HT1080 (cell line): ENCODE results near the gene RAB8B. TPM values are rescaled to one million over a fixed set of nuclear protein-coding genes. Genes with fewer than 3 reads are reported as not detected.

Experiments
- DNase-seq: peaks from one replicate; pipeline ENCODE4 v3.0.0-alpha.2; 2015; ENCODE audit warnings: low read depth
- polyA plus RNA-seq, 2 experiments: library from polyadenylated mRNA; depleted of rRNA; stranded (reverse); fragments of >200 nt; gene quantifications; 2 replicates each; pipeline ENCODE4 v1.2.3, GENCODE V29; 2015
- total RNA-seq: library from RNA; depleted of rRNA; stranded (reverse); fragments of >200 nt; shearing (Covaris generic); gene quantifications from 2 replicates; pipeline ENCODE4 v1.2.3, GENCODE V29; 2014; rRNA removed

Gene RAB8B
- total RNA-seq, result 10.8 and 15.7 TPM in 2 replicates
- polyA plus RNA-seq (2015; cell fraction: cytosol; rRNA removed), result 16.8 and 21.3 TPM in 2 replicates
- 12.8 and 16.7 TPM in 2 replicates for polyA plus RNA-seq (2015; cell fraction: nucleus; rRNA removed)

DNA sequence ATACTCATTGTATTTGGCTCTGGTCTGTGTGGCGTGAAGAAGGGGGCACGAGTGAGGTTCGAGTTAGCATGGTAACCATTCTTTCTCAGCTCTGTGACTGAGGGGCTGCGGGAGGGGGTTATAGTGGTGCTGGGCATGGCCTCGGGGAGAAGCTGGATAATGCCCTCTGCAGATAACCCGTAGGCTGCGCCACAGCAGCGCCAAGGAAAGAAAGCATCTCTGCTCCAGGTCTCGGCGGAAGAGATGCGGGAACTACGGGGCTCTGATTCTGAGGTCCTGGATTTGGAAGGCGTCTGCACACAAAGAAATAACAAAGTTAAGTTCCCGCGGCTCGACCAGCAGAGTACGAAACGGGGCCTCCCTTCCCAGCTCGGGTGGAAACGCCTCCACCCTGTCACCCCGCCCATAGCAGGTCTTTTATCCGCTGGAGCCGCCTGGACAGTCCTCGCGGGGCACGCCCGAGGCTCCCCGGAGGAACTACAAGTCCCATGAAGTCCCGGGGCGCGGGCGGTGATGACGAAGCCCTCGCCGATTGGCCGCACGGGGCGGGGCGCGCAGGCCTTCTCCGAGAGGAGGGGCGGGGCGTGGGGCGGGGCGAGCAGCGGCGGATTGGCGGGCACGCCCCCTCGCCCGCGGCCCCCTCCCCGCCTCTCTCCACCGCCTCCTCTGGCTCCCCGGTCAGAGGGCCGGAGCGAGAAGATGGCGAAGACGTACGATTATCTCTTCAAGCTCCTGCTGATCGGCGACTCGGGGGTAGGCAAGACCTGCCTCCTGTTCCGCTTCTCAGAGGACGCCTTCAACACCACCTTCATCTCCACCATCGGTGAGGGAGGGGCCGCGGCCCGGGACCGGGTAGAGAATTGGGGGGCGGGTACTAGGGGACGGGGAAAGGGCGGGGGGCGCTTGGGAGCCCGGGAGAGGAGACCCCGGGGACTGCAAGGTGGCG is at the start of gene RAB8B:
TSS of gene RAB8B (plus strand) at position 681 of the 946 bp plus-strand sequence. CDS start at position 700, 19 bp downstream.
- DNase-seq, result peak; percentile 93

DNA sequence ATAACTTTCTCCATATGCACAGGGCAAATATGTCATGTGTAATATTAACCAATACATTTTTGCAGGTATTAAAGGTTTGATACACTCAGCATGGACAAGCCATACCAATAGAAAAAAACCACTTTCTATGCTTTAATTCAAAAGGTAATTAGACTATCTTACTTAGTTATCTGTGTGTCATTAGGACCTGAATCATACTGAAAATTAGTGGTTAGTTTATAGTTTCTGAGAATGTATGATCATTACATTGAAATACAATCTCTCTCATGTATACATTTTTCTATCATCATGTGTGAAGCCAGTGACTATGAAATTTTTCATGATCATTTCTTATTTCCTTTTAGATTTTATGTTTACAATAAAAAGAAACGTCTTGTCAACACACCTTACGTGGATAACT is 48.5 kb upstream of the RAB8B start:
- DNase-seq, result no peak

DNA sequence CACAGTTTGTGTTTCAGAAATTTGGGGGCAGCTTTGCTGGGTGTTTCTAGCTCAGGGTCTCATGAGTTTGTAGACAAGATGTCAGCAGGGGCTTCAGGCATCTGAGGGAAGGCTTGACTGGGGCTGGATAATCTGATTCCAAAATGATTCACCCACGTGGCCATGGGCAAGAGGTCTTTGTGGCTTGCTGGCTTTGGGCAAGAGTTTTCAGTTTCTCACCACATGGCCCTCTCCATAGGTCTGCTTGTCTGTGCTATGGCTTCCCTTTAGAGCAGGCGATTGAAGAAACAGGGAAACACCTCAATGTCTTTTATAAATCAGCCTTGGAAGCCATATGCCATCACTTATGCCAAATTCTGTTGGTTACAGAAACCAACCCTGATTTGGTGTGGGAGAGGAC is 44.0 kb upstream of the RAB8B start:
- DNase-seq, result no peak

DNA sequence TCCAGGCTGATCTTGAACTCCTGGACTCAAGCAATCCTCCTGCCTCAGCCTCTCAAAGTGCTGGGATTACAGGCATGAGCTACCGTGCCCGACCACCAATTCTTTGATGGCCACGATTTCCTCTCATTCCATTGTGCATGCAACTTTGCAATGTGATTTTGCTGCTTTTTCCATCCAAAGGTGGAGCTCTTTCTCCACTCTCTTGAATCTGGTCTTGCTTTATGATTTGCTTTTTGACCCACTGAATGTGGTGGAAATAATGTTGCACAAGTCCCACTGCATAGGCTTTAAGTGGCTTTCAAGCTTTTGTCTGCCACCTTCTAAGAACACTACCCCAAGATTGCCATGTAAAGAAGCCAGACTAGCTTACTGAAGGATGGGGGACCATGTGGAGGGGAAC is 42.7 kb upstream of the RAB8B start:
- no peak for DNase-seq

DNA sequence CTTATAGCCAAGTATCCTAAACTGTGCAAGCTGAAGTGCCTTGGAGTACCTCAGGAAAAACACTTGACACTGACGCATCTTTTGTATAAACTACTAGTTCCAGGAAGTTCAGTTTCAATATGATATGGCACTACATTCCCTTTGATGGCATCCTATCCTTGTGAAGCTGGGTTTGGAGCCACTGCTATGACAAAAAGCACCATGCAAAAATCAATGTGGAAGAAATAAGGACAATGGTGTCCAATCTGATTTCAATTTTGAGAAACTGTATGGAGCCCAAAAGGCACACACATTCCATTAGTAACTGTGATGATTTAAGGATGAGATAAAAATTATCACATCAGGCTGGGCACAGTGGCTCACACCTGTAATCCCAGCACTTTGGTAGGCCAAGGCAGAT is 37.7 kb upstream of the RAB8B start:
- DNase-seq, result no peak

GRCh38 chr15:63155486-63155885 is 33.9 kb upstream of the RAB8B start:
- no peak for DNase-seq

GRCh38 chr15:63156086-63156710 is 33.2 kb upstream of the RAB8B start:
- DNase-seq, result peak; percentile 11

- DNase-seq, result no peak
Observed at GRCh38 chr15:63156755-63157117, 32.7 kb upstream of the RAB8B start.

DNA sequence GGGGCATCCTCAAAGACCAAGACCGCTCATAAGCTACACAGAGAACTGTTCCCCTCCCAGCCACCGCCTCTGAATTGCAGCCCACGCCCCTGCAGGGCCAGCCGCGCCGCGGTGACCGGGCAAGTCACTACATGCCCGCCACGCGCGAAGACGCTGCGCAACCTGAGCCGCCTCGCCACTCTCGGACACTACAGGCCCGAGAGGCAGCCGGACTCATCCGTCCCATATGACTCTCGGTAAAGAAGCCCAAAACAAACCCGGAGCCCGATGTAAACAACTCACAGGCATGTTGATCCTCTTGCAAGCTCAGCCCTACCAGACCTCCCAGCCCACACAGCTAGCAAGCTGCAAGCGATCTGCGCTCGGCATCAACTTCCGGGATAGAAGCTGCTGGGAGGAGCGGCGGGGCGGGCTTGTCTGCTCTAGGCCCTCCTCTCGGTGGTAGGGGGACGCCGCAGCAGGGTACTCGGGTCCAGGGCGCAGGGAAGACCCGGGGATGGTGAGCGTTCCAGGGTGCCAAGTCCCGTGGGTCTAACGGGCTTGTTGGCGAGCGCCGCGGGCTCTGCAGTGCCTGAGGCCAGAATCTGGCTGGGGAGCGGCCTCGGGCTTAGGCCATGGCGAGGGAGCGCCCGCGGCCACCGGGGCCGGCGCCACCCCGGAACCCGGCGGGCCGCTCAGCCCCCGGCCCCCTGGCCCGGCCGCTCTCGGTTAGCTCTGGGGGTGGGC is 32.1 kb upstream of the RAB8B start, which contains the start of gene RPS27L:
TSS of gene RPS27L (minus strand) at position 360 of the 726 bp plus-strand sequence. CDS start at position 288, 72 bp downstream.
- DNase-seq, result peak; percentile 93

- peak; percentile 69 for DNase-seq
Observed at GRCh38 chr15:63157891-63158431, 31.4 kb upstream of the RAB8B start.

- no peak for DNase-seq
Observed at GRCh38 chr15:63160638-63161037, 28.8 kb upstream of the RAB8B start.

DNA sequence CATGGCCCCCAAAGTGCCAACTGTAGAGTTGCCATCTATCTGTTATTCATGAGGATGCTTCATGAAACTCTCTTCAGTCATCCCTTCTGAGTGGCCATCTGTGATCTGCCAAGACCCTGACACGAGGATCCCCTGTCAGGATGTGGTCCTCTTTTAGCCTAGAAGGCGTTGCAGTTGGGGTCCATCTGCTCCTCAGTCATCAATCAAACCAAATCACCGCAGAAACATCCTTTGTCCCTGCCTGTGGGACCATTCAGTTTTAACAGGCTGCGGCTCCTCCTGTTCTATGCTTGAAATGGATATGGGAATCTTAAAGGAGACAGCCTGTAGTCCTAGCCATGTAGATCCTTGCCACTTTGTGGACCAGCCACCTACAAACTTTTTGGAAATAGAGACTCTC is 26.2 kb upstream of the RAB8B start:
- DNase-seq, result no peak

DNA sequence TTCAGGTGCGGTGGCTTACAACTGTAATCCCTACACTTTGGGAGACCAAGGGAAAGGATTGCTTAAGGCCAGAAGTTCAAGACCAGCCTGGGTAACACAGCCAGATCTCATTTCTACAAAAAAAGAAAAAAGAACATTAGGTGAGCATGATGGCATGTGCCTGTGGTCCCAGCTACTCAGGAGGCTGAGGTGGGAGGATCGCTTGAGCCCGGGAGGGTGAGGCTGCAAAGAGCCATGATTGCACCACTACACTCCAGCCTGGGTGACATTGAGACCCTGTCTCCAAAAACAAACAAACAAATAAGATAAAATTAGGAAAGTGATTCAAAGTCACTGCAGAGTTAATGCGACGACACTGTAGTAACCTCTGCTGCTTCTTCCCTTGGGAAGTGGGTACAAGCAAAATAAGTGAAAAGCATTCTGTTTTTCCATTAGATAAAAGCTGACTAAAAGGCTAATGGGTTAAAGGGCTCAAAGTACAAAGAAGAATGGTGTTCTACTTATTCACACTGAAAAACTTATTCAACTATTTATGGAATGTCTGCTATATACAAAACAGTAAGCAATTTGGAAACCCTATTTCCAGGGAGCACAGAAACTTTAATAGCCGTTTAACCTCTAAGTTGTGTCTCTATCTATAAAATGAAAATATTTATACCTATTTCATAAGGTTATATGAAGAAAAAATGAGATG is 24.1 kb upstream of the RAB8B start:
- no peak for DNase-seq

DNA sequence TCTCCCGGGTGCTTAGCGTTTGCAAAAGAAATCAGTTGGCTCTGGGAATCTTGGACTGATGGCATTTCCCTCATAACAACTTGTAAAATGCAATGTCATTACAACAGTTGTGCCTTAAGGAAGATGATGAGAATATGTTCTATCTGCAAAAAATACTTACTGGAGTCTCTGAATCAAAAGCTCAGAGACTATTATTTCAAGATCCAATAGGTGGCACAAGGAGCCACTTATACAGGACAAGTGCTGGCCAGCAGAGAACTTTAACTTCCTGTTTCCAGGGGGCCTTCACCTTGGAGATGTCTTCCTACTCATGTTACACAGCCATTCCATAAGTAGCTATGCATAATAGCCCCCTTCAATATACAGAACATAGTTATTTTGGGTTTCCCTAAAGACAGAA is 23.2 kb upstream of the RAB8B start:
- DNase-seq, result peak; percentile 46

- DNase-seq, result no peak
Observed at GRCh38 chr15:63169788-63170187, 19.6 kb upstream of the RAB8B start.

DNA sequence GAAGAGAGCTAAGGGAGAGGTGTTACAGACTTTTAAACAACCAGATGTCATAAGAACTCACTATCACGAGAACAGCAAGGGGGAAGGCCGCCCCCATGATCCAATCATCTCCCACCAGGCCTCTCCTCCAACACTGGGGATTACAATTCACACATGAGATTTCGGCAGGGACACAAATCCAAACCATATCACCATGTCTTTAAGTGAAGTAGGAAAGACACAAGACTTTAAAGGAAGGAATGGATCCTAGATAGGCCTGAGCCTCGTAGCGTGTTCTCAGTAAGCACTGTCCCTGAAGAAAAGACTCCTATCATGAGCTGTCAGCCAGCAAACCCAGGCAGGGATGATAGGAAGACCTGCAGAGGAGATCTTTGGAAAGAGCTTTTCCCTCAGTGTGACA is 17.0 kb upstream of the RAB8B start:
- no peak for DNase-seq

DNA sequence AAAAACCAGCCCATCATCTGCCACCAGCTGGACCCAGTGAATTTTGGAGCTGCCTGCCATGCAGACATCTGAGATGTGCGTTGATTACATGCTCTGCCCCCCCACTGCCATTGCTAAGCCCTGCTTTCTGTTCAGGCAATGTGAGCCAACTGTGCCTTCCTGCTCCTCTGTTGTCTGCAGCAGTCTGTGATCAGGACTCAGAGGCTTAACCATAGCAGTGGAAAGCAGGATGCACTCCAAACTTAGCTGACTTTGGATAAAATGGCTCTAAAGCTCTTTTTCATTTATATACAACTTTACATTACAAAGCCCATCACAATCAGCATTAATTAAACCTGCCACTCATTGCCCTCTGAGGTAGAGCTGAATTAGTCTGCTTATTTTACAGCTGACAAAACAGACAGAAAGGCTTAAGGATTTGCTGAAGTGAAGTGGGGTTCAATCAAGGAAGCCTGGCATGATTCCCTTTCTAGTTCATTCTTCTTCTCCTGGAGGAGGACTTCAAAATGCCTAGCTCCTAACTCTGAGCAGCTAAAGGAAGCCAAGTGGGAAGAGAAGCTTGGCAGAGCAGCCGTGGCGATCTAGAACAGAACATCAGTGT is 16.5 kb upstream of the RAB8B start:
- DNase-seq, result no peak

DNA sequence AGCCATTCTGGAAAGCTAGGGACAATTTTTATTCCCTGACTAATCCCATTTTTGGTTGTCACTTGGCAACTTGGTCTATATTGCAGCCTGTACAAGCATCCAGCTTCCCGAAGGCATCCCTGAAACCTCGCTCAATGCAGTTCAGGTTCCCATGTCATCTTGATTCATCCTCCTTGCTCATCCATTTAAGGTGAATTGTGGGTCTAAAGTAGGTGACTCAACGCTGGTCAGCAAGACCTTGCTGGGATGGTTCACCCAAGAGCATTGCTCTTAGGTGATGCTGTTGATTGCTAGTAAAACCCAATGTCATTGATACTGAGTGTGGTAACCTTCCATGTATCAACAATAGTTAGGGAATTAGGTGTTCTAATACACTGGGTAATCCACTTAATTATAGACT is 13.1 kb upstream of the RAB8B start:
- DNase-seq, result peak; percentile 80

DNA sequence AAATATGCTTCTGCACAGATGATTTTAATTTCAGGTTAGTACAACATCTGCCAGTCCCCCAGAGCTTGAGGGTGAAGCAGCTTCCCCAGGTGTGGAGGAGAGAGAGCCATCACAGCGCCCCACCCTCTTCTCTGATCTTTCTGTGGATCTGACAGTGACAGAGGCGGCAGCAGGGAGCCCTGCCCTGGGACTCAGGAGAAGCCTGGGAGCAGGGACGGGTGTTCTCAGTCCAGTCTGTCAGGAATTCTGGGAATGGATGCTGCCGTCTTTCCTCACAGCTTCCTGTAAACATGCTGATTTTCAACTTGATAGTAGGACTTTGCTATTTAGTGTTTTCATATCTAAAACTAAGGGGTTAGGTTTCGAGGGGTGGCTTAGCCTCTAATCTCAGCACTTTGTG is 11.4 kb upstream of the RAB8B start:
- DNase-seq, result no peak

GRCh38 chr15:63180746-63181145 is 8.7 kb upstream of the RAB8B start:
- DNase-seq, result no peak
